Hypothalamus (tissue), 51 donors: ENCODE results near the gene STX12.
"Not testable (repeated sequence)": the region's sequence is repeated elsewhere in the genome, so short reads cannot be mapped to it uniquely, and the experiment has no call there.

Experiments
- DNase-seq, 51 donors: peaks; one replicate each; lab custom pipeline; 2025; lab: John Stamatoyannopoulos, UW

Gene STX12

DNA sequence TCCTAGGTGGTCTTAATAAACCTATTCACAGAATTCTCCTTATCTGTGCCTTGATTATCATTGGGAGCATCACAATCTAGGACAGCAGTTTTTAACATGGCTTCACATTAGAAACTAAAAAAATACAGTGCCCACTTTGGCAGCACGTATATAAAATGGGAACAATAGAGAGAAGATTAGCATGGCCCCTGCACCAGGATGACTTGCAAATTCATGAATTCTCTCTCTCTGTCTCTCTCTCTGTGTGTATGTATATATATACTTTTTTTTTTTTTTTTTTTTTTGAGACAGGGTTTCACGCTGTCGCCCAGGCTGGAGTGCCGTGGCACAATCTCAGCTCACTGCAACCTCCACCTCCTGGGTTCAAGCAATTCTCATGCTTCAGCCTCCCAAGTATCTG is 51.4 kb downstream of the STX12 start:
- no peak for DNase-seq

GRCh38 chr1:27829339-27829960 is 56.4 kb downstream of the STX12 start:
- DNase-seq, result not testable (repeated sequence)

DNA sequence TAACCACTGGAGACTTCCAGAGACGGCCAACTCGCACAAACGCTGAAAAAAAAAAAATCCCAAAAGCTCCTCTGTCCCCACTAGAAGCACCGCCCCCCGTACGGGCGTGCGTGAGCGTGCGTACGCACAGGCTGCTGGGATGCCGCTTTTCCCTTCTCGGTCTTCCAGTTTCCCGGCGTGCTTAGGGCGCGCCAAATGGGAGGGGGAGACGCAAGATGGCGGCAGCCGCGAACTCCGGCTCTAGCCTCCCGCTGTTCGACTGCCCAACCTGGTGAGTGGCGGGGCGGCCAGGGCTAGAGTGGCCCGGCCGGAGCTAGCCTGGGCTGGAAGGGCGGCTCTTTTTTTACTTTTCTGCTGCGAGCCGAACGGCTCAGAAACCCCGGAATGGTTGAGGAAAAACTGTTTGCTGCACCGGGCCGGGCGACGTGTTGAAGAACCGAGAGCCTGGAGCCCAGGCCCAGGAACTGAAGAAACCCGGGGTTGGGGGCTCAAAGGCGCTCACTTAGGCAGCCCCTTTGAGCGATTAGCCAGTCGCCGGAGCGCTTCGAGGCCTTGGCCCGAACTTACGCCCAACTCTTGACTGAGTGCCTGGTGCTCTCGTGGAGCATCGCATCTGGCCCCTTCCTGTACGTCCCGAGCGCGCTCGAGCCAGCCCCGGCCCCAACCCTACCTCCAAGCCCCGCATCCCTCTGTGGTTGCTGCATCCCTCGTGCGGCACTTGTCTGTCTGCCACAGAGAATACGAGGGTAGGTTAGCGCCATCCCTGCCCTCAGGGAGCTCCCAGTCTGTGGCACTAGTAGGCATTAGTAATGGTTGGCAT is 57.8 kb downstream of the STX12 start, which contains the start of gene PPP1R8:
Gene PPP1R8 (plus strand): TSS at position 162 of the 820 bp plus-strand sequence. CDS start 54 bp downstream, at position 216.
- DNase-seq, result peak; percentile 40 to 94 (median 87)

GRCh38 chr1:27831568-27832410 is 58.8 kb downstream of the STX12 start:
- DNase-seq, result no peak

GRCh38 chr1:27832762-27833161 is 59.7 kb downstream of the STX12 start:
- peak in 2 of 51 donors; percentile 2 to 38 for DNase-seq

DNA sequence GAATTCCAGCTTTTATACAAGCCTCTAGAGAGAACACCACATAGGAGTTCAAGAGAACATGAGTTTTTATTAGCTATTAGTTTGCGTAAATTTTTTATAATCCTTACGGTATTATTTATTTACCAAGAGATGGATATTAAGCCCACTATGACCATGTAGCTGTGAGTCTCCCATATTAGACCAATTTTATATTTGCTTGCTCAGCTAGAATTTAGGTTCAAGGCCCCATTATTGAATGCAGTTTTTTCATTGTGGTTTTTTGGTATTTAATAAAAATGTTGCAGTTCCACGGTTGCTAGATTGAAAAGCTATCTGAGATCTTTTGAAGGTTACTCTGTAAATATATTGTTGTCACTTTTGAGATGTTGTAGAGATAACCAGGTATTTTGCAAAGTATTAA is 60.5 kb downstream of the STX12 start:
- DNase-seq, result no peak

DNA sequence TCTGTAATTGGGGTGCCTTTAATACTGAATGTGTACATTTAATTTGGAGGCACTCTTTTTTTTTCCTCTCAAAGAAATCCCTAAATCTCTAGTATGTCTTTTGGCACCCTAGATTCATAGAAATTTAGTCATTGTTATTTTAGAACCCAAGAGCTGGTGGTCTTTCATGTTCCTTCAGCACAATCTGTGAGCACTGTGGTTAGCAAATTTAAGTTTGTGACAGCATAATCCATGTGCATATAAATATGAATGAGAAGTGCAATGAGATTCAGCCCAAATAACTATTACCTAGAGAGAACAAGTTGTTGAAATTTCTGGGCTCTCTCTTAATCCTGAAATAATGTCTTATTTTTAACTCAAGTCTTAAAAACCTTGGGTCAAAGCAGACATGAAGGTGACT is 62.0 kb downstream of the STX12 start:
- DNase-seq, result no peak

DNA sequence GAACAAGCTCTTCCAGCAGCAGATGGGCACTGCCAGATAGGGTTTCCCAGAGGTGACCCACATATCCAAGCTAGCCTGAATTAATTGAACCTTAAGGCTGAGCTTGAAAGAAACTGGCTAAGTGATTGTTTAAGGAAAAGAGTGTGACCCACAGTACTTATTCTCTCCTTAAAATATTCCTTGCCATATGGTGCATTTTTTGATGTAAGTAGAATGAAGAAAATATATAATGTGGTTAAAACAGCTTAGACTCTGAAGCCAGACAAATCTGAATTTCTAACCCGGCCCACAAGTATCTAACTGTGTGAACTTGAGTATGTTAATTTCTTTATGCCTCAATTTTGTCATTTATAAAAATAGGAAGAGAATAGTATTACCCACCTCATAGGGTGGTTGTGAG is 62.5 kb downstream of the STX12 start:
- DNase-seq, result no peak

- no peak for DNase-seq
These were observed 76.9 kb downstream of the STX12 start for GRCh38 chr1:27849951-27850350.

- no peak for DNase-seq
These were observed 82.1 kb downstream of the STX12 start for GRCh38 chr1:27855085-27855484.

GRCh38 chr1:27856561-27857343 is 83.7 kb downstream of the STX12 start:
- DNase-seq, result no peak

DNA sequence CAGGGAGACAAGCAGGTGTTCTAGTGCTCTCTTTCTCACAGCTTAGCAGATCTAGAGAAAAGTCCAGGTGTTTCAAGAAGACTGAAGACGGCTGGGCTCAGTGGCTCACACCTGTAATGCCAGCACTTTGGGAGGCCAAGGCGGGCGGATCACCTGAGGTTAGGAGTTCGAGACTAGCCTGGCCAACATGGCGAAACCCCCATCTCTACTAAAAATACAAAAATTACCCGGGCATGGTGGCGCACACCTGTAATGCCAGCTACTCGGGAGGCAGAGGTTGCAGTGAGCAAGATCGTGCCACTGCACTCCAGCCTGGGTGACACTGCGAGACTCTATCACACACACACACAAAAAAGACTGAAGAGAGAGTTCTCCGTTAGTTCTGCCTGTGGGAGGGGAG is 84.5 kb downstream of the STX12 start:
- not testable (repeated sequence) for DNase-seq

DNA sequence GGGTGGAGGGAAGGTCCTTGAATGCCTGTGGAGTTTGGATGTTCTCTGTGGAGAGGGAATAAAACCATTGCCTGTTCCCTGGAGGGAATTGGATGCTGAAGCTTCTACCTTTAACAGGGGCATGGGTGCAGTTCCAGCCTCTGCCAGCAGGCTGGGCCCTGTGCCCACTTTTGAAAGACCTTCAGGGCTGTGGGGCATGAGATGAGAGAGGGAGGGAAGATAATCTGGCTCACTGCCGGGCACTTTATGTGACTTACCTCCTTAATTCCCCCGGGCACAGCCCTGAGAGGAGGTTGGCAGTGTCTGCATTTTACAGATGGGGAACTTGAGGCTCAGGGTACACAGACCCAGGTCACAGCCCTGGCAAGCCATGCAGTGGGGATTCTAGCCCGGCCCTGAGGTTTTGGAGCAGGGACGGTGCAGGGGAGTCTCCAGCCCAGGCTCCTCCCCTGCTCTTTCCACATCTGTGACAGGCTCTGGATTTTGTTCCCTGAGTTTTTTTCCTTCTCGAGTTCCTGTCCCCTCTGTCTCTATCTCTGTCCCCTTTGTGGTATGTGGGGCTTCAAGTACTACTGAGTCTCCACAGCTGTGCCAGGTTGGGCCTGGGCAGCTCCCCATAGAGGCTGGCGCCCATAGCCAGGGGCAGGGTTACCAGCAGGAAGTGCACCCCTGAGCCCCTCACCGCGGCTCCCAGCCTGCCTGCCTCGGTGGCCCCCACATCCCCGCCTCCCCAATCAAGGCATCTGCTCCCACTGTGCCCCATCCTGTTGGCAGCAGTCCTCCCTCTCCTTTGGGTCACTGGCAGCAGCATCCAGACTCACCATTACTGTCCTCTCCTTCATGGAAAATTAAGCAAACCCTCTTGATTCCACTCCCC is 85.3 kb downstream of the STX12 start:
- DNase-seq, result peak in 50 of 51 donors; percentile 17 to 90 (median 69)

DNA sequence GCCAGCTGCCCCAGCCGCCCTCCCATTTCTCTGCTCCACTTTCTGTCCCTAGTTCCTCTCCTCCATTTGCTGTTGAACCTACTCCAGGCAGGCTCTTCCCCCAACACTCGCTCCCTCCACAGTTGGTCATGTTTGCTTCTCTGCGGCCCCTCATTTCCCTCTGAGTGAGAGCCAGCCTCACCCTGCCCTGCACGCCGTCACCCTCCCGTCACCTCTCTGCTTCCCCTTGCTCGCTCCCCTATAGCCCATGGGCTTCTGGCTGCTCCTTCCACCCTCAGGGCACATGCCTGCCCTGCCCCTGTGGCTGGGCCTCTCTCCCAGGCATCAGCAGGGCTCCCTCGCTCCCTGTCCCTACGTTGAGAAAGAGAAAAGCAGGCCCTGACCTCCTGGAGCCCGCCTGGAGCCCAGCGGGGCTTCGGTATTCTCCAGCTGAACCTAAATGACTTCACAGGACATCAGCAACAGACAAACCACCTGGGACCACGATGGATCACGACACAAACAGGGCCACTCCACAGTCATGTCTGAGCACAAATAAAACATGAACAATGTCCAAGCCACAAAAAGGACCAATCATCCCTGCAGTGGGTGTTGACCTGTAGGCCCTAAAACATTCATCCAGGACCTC is 86.0 kb downstream of the STX12 start:
- DNase-seq, result no peak

- DNase-seq, result no peak
These were observed 88.4 kb downstream of the STX12 start for GRCh38 chr1:27861436-27861835.

GRCh38 chr1:27862004-27862403 is 89.0 kb downstream of the STX12 start:
- DNase-seq, result no peak

- peak in 18 of 51 donors; percentile 19 to 59 (median 32) for DNase-seq
These were observed 89.9 kb downstream of the STX12 start for GRCh38 chr1:27862671-27863537.

DNA sequence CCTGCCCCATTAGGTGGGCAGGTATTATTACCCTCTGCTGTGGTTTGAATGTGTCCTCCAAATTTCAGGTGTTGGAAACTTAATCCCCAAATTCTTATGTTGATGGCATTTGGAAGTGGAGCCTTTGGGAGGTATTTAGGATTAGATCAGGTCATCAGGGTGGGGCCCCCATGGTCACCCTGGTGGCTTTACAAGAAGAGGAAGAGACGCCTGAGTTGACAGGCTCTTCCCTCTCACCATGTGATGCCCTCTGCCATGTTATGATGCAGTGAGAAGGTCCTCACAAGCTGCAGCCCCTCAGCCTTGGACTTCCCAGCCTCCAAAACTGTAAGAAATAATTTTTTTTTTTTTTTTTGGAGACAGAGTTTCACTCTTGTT is 90.5 kb downstream of the STX12 start:
- DNase-seq, result no peak
